ENCODE data around the gene MRLN.
"Not testable (repeated sequence)": the region's sequence is repeated elsewhere in the genome, so short reads cannot be mapped to it uniquely, and the experiment has no call there.

Gene MRLN

DNA sequence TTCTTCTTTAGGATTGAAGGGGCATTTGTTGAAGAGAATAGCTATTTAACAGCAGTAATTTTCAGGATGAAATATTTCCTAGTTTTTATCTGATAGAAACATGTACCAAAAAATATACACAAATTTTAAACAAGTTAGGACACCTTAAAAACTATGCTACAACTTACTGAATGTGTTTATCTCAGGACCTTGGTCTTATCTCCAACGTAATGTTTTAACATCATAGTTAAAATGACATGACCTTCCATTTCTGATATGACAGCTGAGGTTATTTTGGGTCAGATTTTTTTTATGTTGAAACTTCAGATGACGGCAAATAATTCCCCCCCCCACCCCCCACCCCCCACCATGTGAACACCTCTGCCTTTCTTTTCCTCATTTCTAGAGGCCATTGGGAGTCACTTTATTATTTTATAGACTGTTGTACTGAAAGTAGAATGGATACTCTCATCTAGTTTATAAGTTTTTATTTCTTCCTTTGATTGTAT lies 8.0 kb downstream of the MRLN start:
- no peak for DNase-seq

DNA sequence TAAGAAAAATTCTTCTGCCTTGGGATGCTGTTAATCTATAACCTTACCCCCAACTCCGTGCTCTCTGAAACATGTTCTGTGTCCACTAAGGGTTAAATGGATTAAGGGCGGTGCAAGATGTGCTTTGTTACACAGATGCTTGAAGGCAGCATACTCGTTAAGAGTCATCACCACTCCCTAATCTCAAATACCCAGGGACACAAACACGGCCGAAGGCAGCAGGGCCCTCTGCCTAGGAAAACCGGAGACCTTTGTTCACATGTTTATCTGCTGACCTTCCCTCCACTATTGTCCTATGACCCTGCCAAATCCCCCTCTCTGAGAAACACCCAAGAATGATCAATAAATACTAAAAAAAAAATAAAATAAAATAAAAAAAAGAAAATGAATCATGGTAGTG lies 8.5 kb downstream of the MRLN start:
- not testable (repeated sequence) for DNase-seq

DNA sequence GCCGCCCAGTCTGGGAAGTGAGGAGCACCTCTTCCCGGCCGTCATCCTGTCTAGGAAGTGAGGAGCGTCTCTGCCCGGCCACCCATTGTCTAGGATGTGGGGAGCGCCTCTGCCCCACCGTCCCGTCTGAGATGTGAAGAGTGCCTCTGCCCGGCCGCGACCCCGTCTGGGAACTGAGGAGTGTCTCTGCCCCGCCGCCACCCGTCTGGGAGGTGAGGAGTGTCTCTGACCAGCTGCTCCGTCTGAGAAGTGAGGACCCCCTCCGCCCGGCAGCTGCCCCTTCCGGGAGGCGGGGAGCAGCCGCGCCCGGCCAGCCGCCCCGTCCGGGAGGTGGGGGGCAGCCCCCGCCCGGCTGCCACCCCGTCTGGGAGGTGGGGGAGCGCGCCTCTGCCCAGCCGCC lies 9.1 kb downstream of the MRLN start:
- DNase-seq = not testable (repeated sequence)

DNA sequence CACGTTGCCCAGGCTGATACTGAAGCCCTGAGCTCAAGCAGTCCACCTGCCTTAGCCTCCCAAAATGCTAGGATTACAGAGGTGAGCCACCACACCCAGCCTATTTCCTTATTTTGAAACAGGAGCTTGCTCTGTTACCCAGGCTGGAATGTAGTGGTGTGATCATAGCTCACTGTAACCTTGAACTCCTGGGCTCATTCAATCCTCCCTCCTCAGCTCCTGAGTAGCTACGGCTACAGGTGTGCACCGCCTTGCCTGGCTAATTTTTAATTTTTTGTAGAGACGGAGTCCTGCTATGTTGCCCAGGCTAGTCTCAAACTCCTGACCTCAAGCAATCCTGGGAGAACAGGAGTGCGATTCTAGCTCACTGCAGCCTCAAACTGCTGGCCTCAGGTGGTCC lies 11.7 kb downstream of the MRLN start:
- no peak for DNase-seq

DNA sequence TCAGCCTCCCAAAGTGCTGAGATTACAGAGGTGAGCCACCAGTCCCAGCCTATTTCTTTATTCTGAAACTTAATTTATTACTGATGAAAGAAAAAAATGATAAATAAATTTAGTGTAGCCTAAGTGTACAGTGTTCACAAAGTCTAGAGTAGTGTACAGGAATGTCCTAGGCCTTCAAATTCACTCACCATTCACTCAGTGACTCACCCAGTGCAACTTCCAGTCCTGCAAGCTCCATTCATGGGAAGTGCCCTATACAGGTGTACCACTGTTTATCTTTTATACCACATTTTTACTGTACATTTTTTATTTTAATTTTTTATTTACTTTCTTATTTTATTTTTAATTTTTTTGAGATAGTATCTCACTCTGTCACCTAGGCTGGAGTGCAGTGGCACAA lies 12.2 kb downstream of the MRLN start:
- no peak for DNase-seq

DNA sequence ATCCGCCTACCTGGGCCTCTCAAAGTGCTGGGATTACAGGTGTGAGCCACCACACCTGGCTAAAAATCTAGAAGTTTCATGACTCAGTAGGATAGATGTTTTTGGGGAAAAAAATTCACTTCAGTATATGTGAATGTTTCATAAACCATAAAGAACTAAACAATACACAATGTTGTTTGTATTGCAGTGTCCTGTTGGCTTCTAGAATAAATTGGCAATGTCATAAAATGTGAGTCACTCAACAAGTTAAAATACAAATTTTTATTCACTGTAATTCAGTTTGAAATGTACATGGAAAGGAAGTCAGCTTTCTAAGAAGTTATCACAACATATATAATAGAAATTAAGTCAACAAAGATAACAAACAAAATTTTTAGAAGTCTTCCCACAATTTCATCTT lies 16.5 kb downstream of the MRLN start:
- no peak for DNase-seq

DNA sequence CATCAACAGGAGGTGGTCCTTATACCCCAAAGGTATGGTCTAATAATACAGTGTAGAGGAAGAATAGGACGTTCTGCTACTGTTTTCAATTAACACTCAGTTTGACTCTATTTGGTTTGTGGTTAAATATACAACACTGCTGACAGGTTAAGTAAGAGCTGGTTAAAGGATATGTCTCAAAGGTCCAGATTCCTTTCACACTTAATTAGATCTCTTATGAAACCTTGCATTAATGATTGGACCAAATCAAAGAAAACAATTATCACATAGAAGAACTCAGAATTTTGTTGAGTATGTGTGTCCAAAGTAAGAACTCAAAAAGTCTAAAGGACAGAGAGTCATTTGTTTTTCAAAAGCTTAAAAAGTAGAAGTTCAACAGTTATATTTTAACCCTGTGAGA lies 18.0 kb downstream of the MRLN start:
- DNase-seq = no peak

DNA sequence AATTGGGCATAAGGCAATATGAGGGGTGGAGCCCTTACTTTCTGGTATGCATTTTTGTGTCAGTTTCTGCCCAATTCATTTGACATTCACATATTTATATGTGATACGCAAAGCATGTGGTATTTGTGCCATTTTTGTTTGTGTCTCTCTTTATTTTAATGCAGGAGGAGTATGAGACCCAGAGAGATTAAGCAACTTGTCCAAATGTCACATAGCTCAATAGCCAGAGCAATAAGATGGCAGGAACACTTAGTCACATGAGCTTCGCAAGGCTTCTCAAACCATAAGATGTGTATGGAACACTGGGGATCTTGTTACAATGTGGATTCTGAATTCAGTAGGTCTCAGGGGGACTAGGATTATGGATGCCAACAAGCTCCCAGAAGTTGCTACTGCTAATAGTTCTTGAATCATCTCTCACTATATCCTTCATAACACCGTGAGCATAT lies 19.2 kb downstream of the MRLN start:
- no peak for DNase-seq

DNA sequence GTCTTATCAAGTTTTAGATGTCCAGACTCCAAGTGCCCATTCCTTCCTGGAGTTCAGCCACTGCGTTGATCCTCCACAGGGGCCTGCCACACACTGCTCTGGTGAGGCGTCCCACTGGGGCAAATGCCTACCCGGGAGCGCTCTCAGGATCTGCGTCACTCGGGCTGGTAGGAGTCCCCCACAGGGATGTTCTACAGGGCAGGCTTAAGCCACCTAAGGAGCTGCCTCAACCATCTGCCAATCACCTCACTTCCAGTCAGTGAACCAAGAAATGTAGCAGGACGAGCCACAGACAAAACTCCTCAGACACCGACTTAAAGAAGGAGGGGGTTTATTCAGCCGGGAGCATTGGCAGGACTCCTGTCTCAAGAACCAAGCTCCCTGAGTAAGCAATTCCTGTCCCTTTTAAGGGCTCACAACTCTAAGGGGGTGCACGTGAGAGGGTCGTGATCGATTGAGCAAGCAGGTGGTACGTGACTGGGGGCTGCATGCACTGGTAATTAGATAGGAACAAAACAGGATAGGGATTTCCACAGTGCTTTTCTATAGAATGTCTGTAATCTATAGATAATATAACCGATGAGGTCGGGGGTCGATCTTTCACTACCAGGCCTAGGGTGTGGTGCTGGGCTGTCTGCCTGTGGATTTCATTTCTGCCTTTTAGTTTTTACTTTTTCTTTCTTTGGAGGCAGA lies 19.8 kb downstream of the MRLN start:
- DNase-seq = not testable (repeated sequence)

DNA sequence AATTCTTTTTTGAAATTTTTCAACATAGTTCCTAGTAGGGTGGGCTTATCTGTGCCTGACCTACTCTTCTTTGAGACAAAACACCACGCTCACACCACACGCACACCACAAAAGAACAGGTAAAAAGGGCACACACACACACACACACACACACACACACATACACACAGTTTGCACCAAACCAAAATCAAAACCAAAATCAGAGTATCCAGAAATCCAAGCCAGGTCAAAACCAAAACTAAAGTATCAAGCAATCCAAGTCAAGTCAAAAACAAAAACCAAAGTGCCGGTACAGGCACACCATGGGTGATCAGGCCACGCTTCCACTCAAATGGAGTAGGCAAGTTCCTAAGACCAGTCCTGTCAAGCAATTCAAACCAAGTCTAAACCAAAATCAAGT lies 20.4 kb downstream of the MRLN start:
- DNase-seq = not testable (repeated sequence)

DNA sequence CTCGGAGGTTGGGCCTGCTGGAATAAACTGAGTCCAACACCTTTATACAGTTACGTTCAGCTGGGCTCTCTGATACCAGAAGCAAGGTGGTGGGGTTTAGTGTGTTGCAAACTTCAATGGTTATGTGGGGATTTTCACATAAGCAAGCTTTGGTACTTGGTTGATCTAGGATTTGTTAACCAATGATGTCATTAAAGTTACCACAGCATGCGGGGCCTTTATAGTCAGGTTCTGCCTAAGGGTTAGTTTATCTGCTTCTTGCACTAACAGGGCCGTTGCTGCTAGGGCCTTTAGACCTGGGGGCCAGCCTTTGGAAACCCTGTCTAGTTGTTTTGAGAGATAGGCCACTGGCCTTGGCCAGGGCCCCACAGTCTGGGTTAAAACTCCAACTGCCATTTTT lies 24.1 kb downstream of the MRLN start:
- DNase-seq = not testable (repeated sequence)

DNA sequence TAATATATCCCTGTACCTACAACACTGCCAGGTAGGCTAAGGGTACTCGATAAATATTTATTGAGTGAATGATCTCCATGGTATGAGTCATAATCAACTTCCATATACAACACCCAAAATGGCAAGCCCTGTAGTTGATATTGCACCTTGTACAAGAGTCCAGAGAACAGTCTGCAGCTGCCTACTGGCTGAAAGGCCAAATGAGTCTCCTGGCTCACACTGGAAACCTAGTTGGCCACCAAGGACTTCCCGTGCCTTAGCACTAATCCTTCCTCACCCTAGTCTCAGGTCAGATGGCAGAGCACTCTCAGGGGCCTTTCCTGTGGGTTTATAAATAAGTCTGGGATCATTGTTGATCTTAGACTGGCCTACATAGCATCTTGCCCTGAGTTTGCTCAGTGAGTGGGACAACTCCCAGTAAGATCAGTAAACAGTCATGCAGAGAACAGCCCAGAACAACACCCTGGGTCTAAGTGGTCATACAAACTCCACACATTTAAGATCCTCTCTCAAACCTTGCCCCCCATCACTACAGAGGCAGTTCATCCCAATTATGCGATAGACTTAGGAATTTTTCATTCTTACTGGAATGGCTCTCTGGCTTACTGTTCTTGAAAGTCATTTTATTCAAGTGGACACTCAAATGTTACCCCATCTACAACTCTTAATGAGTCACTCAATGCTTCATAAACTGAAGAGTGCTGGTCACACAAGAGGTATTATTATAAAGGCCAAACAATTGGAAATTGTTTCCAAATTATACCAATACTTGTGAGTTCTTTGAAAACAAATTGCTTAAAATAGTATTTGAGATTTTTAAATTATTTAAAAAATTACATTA lies 28.9 kb downstream of the MRLN start:
- DNase-seq = no peak

DNA sequence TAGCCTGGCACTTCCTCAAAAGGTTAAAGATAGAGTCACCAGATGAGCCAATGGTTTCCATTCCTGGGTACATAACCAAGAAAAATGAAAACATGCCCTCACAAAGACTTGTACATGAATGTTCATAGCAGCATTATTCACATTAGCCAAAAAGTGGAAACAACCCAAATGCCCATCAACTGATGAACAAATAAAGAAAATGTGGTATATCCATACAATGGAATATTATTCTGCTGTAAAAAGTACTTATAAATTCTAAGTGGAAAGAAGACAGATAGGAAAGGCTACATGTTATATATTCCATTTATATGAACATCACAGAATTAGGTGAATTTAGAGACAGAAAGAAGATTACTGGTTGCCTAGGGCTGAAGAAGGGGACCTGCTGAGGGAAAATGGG lies 32.9 kb downstream of the MRLN start:
- no peak for DNase-seq

DNA sequence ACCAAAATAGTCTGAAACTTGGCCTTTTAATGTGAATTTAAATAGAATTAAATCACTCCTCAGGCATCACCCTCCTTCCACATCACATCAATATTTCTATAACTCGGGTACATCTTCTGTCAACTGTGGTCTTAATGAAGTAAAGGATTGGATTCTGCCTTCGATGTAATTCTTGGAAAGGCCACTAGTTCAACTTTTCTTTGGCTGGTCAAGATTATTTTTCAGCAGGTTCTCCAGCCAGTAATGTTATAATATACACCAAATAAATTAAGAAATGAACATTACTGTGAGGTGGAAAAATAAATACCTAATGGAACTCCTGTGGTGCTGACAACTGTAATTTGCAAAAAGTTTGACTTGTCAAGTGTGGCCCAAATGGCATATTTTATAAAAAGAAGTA lies 33.9 kb downstream of the MRLN start:
- no peak for DNase-seq

DNA sequence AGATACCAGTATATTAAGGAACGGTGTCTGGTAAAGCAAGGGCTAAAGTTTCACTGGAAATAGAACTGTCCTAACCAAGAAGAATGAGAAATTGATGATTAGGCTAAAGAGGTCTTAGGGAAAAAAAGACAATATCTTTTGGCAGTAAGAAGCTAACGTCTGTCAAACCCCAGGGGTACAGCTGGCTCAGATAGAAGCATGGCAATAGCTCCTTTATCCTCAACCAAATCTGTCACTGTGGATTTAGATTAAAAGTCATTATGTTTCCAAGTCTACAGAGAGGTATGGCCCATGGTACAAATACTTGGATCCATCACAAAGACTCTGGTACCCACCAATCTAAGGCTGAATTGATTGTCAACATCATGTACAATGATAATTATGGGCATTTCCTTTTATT lies 35.0 kb downstream of the MRLN start:
- DNase-seq = no peak

DNA sequence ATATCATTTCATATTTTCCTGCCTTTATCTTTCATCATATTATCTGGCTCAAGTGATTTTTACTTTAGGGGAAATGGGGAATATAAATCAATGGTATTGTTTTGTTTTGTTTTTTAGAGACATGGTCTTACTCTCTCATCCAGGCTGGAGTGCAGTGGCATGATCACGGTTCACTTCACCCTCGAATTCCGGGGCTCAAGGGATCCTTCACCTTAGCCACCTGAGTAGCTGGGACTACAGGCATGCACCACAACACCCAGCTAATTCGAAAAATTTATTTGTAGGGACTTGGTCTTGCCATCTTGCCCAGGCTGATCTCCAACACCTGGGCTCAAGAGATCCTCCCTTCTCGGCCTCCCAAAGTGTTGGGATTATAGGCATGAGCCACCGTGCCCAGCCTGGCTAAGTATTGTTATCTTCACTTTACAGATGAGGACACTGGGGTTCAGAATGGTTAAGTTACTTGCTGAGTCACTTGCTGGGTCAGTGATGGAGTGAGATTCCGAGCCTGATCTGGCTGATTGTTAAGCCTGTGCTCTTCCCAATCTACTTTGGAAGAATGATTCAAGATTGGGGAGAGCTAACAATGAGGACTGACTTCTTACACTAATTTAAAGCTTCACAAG lies 39.9 kb downstream of the MRLN start:
- no peak for DNase-seq

DNA sequence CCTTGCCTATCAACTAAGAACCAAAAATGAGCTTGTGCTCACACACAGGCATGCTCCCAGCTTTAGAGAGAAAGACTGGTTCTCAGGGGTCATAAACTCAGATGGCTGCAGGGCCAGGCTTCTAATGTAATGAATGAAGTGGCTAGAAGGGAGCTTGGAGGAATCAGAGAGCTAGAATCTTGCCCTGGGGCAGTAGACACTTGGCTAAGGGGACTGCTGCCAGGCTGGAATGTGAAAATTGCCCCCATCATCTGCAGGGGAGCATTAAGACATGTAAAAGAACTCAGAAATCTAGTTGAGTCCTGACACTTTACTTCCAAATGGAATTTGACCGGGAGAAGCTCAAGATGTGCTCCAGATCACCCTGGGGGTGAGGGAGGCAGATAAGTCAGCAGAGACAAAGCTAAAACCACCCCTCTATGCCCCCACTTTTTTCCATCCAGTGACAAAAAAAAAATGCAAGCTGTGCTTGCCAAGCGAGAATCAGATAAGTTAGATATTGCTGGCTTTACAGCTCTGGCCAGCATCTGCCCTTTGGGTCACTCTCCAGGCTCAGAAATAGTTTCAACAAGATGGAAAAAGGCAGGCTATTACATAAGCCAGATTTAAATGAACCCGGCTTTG lies 41.3 kb downstream of the MRLN start:
- DNase-seq = no peak

DNA sequence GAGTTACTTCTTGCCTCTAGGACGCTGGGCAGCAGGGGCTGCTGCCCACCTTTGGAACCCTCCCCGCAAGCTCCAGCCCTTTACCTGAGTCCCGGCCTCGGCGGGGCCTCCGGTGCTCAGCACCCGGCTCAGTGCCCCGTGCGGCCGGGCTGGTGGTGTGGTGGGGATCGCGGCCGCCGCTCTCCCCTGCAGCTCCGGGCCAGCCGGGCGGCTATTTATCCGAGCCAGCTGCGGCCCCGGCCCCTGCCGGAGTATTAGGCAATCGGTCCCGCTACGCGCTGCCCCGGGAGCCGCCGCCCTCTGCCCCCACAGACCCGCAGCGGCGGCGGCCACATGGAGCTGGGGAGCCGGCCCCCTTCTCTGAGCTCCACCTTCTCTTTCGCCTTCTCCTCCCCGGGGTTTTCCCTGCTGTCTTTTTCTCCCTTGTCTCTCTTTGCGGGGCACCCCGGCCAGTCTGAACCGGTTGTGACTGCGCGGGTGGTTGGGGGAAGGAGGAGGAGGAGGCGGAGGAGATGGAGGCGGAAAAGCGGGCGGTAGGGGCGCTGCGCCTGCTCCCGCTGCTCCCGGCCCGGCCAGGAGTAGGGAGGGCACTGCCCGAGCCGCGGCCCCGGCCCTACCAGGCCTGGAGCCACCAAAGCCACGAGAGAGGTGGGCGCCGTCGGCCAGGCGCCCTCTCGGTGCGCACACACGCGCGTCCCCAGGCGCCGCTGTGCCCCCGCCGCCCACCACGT lies 43.7 kb downstream of the MRLN start, which contains the start of gene SLC16A9:
SLC16A9 (minus strand) TSS at position 456 of the 731 bp plus-strand sequence. CDS start 25,559 bp downstream, outside the sequence.
- DNase-seq = peak in 53 of 56 donors; percentile 5 to 85 (median 65)

DNA sequence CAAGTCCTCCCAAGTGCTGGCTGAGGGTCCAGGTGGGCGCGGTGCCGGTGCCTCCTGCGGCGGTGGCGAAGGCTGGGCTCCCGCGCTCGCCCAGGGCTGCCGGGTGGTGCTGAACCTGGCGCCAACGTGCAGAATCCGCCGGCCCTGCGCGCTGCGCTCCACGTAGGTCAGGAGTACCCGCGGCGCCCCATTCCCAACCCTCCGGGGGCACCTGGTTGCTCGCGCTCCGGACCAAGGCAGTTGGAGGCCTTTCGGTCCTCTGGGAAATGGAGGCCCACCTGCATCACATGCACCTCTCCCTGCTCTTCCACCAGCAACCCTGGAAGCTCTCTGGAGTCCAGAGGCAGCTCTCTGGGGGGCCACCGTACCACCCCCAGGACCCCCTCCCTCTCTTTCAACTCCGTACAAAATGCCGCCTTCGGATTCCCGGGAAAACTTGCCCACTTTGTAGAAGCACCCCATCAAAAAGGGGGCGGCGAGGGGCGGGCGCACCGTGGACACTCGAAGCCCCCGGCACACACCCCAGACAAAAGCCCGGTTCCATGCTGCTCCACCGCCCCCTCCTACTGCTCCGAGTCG lies 44.4 kb downstream of the MRLN start:
- DNase-seq = peak in 15 of 56 donors; percentile 1 to 32 (median 6)

Data from nucleus accumbens (tissue), 56 donors.